ENCODE data around the gene TECPR2. TPM values are rescaled to one million over a fixed set of nuclear protein-coding genes. Genes with fewer than 3 reads are reported as not detected.

The TECPR2 gene
- total RNA-seq, 1 donor from 2014 or later: 12.0 TPM

GRCh38 chr14:102394717-102395375 is 32.1 kb downstream of the TECPR2 start:
- Histone ChIP-seq H3K27ac (ENCODE audit: low read depth, low read length) (no peak overlapping the region), H3K27me3 (ENCODE audit: control insufficient read depth in 3 of 3, insufficient read depth in 3 of 3, low read length in 3 of 3) (no peaks in the 10 kb centered on the region), H3K9ac (ENCODE audit: low read depth in 1 of 3, low read length in 3 of 3) (no peak overlapping the region), H3K4me3 (ENCODE audit: low read length in 3 of 3) (no peak overlapping the region), H3K36me3 (ENCODE audit: control insufficient read depth in 3 of 3, insufficient read depth in 3 of 3, low read length in 3 of 3) (peaks cover 0 to 3% (median 2%) of the 10 kb centered on the region in 3 donors), H3K4me1 (ENCODE audit: control insufficient read depth in 3 of 3, insufficient read depth in 3 of 3, low read length in 3 of 3) (peaks cover 0 to 5% (median 2%) of the 10 kb centered on the region in 3 donors), H3K9me3 (ENCODE audit: control insufficient read depth in 3 of 3, low read length in 3 of 3) (no peaks in the 10 kb centered on the region)

- H3K9me3 ChIP-seq (ENCODE audit: control insufficient read depth in 3 of 3, low read length in 3 of 3): no peaks in the 10 kb centered on the region
- H3K27ac ChIP-seq (ENCODE audit: low read depth, low read length): no peak overlapping the region
- no peaks in the 10 kb centered on the region for H3K27me3 ChIP-seq (ENCODE audit: control insufficient read depth in 3 of 3, insufficient read depth in 3 of 3, low read length in 3 of 3)
- no peak overlapping the region for H3K9ac ChIP-seq (ENCODE audit: low read depth in 1 of 3, low read length in 3 of 3)
- H3K4me3 ChIP-seq (ENCODE audit: low read length in 3 of 3): no peak overlapping the region
- peaks cover 0 to 3% (median 2%) of the 10 kb centered on the region in 3 donors for H3K36me3 ChIP-seq (ENCODE audit: control insufficient read depth in 3 of 3, insufficient read depth in 3 of 3, low read length in 3 of 3)
- H3K4me1 ChIP-seq (ENCODE audit: control insufficient read depth in 3 of 3, insufficient read depth in 3 of 3, low read length in 3 of 3): peaks cover 0 to 5% (median 2%) of the 10 kb centered on the region in 3 donors
Measured at GRCh38 chr14:102396521-102396920, 33.8 kb downstream of the TECPR2 start.

- peaks cover 1 to 6% (median 2%) of the 10 kb centered on the region in 3 donors for H3K4me1 ChIP-seq (ENCODE audit: control insufficient read depth in 3 of 3, insufficient read depth in 3 of 3, low read length in 3 of 3)
- H3K9ac ChIP-seq (ENCODE audit: low read depth in 1 of 3, low read length in 3 of 3): no peak overlapping the region
- no peak overlapping the region for H3K27ac ChIP-seq (ENCODE audit: low read depth, low read length)
- H3K27me3 ChIP-seq (ENCODE audit: control insufficient read depth in 3 of 3, insufficient read depth in 3 of 3, low read length in 3 of 3): no peaks in the 10 kb centered on the region
- H3K9me3 ChIP-seq (ENCODE audit: control insufficient read depth in 3 of 3, low read length in 3 of 3): peaks cover 0 to 9% (median 0%) of the 10 kb centered on the region in 3 donors
- no peak overlapping the region for H3K4me3 ChIP-seq (ENCODE audit: low read length in 3 of 3)
- H3K36me3 ChIP-seq (ENCODE audit: control insufficient read depth in 3 of 3, insufficient read depth in 3 of 3, low read length in 3 of 3): peaks cover 0 to 3% (median 0%) of the 10 kb centered on the region in 3 donors
Measured at GRCh38 chr14:102403028-102403427, 40.3 kb downstream of the TECPR2 start.

GRCh38 chr14:102407258-102407657 is 44.5 kb downstream of the TECPR2 start:
- H3K27ac ChIP-seq (ENCODE audit: low read depth, low read length): peak overlapping the region; percentile 68
- H3K4me3 ChIP-seq (ENCODE audit: low read length in 3 of 3): no peak overlapping the region
- H3K36me3 ChIP-seq (ENCODE audit: control insufficient read depth in 3 of 3, insufficient read depth in 3 of 3, low read length in 3 of 3): peaks cover 0 to 3% (median 0%) of the 10 kb centered on the region in 3 donors
- no peaks in the 10 kb centered on the region for H3K27me3 ChIP-seq (ENCODE audit: control insufficient read depth in 3 of 3, insufficient read depth in 3 of 3, low read length in 3 of 3)
- H3K9ac ChIP-seq (ENCODE audit: low read depth in 1 of 3, low read length in 3 of 3): peak overlapping the region in 1 of 3 donors; percentile 33
- H3K4me1 ChIP-seq (ENCODE audit: control insufficient read depth in 3 of 3, insufficient read depth in 3 of 3, low read length in 3 of 3): peaks cover 10 to 17% (median 13%) of the 10 kb centered on the region in 3 donors
- H3K9me3 ChIP-seq (ENCODE audit: control insufficient read depth in 3 of 3, low read length in 3 of 3): peaks cover 0 to 9% (median 0%) of the 10 kb centered on the region in 3 donors

- Histone ChIP-seq H3K36me3 (ENCODE audit: control insufficient read depth in 3 of 3, insufficient read depth in 3 of 3, low read length in 3 of 3) (no peaks in the 10 kb centered on the region), H3K27ac (ENCODE audit: low read depth, low read length) (peak overlapping the region; percentile 68), H3K4me1 (ENCODE audit: control insufficient read depth in 3 of 3, insufficient read depth in 3 of 3, low read length in 3 of 3) (peaks cover 10 to 17% (median 13%) of the 10 kb centered on the region in 3 donors), H3K9ac (ENCODE audit: low read depth in 1 of 3, low read length in 3 of 3) (peak overlapping the region in 1 of 3 donors; percentile 45), H3K27me3 (ENCODE audit: control insufficient read depth in 3 of 3, insufficient read depth in 3 of 3, low read length in 3 of 3) (no peaks in the 10 kb centered on the region), H3K9me3 (ENCODE audit: control insufficient read depth in 3 of 3, low read length in 3 of 3) (no peaks in the 10 kb centered on the region), H3K4me3 (ENCODE audit: low read length in 3 of 3) (no peak overlapping the region)
Measured at GRCh38 chr14:102408724-102409123, 46.0 kb downstream of the TECPR2 start.

GRCh38 chr14:102415671-102416070 is 52.9 kb downstream of the TECPR2 start:
- H3K27ac ChIP-seq (ENCODE audit: low read depth, low read length): no peak overlapping the region
- peaks cover 18 to 31% (median 23%) of the 10 kb centered on the region in 3 donors for H3K36me3 ChIP-seq (ENCODE audit: control insufficient read depth in 3 of 3, insufficient read depth in 3 of 3, low read length in 3 of 3)
- H3K4me1 ChIP-seq (ENCODE audit: control insufficient read depth in 3 of 3, insufficient read depth in 3 of 3, low read length in 3 of 3): peaks cover 0 to 3% (median 3%) of the 10 kb centered on the region in 3 donors
- no peaks in the 10 kb centered on the region for H3K9me3 ChIP-seq (ENCODE audit: control insufficient read depth in 3 of 3, low read length in 3 of 3)
- no peak overlapping the region for H3K9ac ChIP-seq (ENCODE audit: low read depth in 1 of 3, low read length in 3 of 3)
- no peaks in the 10 kb centered on the region for H3K27me3 ChIP-seq (ENCODE audit: control insufficient read depth in 3 of 3, insufficient read depth in 3 of 3, low read length in 3 of 3)
- H3K4me3 ChIP-seq (ENCODE audit: low read length in 3 of 3): no peak overlapping the region

- no peaks in the 10 kb centered on the region for H3K9me3 ChIP-seq (ENCODE audit: control insufficient read depth in 3 of 3, low read length in 3 of 3)
- H3K4me1 ChIP-seq (ENCODE audit: control insufficient read depth in 3 of 3, insufficient read depth in 3 of 3, low read length in 3 of 3): peaks cover 0 to 3% (median 3%) of the 10 kb centered on the region in 3 donors
- no peak overlapping the region for H3K9ac ChIP-seq (ENCODE audit: low read depth in 1 of 3, low read length in 3 of 3)
- no peak overlapping the region for H3K27ac ChIP-seq (ENCODE audit: low read depth, low read length)
- no peak overlapping the region for H3K4me3 ChIP-seq (ENCODE audit: low read length in 3 of 3)
- H3K36me3 ChIP-seq (ENCODE audit: control insufficient read depth in 3 of 3, insufficient read depth in 3 of 3, low read length in 3 of 3): peaks cover 18 to 33% (median 23%) of the 10 kb centered on the region in 3 donors
- H3K27me3 ChIP-seq (ENCODE audit: control insufficient read depth in 3 of 3, insufficient read depth in 3 of 3, low read length in 3 of 3): no peaks in the 10 kb centered on the region
Measured at GRCh38 chr14:102417001-102417431, 54.3 kb downstream of the TECPR2 start.

GRCh38 chr14:102417646-102418045 is 54.9 kb downstream of the TECPR2 start:
- no peaks in the 10 kb centered on the region for H3K9me3 ChIP-seq (ENCODE audit: control insufficient read depth in 3 of 3, low read length in 3 of 3)
- H3K4me1 ChIP-seq (ENCODE audit: control insufficient read depth in 3 of 3, insufficient read depth in 3 of 3, low read length in 3 of 3): peaks cover 0 to 3% (median 3%) of the 10 kb centered on the region in 3 donors
- H3K9ac ChIP-seq (ENCODE audit: low read depth in 1 of 3, low read length in 3 of 3): no peak overlapping the region
- no peak overlapping the region for H3K4me3 ChIP-seq (ENCODE audit: low read length in 3 of 3)
- no peaks in the 10 kb centered on the region for H3K27me3 ChIP-seq (ENCODE audit: control insufficient read depth in 3 of 3, insufficient read depth in 3 of 3, low read length in 3 of 3)
- H3K27ac ChIP-seq (ENCODE audit: low read depth, low read length): no peak overlapping the region
- H3K36me3 ChIP-seq (ENCODE audit: control insufficient read depth in 3 of 3, insufficient read depth in 3 of 3, low read length in 3 of 3): peaks cover 18 to 33% (median 25%) of the 10 kb centered on the region in 3 donors

- no peaks in the 10 kb centered on the region for H3K27me3 ChIP-seq (ENCODE audit: control insufficient read depth in 3 of 3, insufficient read depth in 3 of 3, low read length in 3 of 3)
- H3K9ac ChIP-seq (ENCODE audit: low read depth in 1 of 3, low read length in 3 of 3): no peak overlapping the region
- H3K27ac ChIP-seq (ENCODE audit: low read depth, low read length): no peak overlapping the region
- no peaks in the 10 kb centered on the region for H3K9me3 ChIP-seq (ENCODE audit: control insufficient read depth in 3 of 3, low read length in 3 of 3)
- H3K36me3 ChIP-seq (ENCODE audit: control insufficient read depth in 3 of 3, insufficient read depth in 3 of 3, low read length in 3 of 3): peaks cover 18 to 33% (median 27%) of the 10 kb centered on the region in 3 donors
- peaks cover 0 to 3% (median 3%) of the 10 kb centered on the region in 3 donors for H3K4me1 ChIP-seq (ENCODE audit: control insufficient read depth in 3 of 3, insufficient read depth in 3 of 3, low read length in 3 of 3)
- no peak overlapping the region for H3K4me3 ChIP-seq (ENCODE audit: low read length in 3 of 3)
Measured at GRCh38 chr14:102418169-102418852, 55.6 kb downstream of the TECPR2 start.

GRCh38 chr14:102418853-102419240 is 56.1 kb downstream of the TECPR2 start:
- Histone ChIP-seq H3K9ac (ENCODE audit: low read depth in 1 of 3, low read length in 3 of 3) (no peak overlapping the region), H3K27ac (ENCODE audit: low read depth, low read length) (no peak overlapping the region), H3K4me1 (ENCODE audit: control insufficient read depth in 3 of 3, insufficient read depth in 3 of 3, low read length in 3 of 3) (peaks cover 0 to 3% (median 3%) of the 10 kb centered on the region in 3 donors), H3K4me3 (ENCODE audit: low read length in 3 of 3) (no peak overlapping the region), H3K27me3 (ENCODE audit: control insufficient read depth in 3 of 3, insufficient read depth in 3 of 3, low read length in 3 of 3) (no peaks in the 10 kb centered on the region), H3K36me3 (ENCODE audit: control insufficient read depth in 3 of 3, insufficient read depth in 3 of 3, low read length in 3 of 3) (peaks cover 18 to 35% (median 27%) of the 10 kb centered on the region in 3 donors), H3K9me3 (ENCODE audit: control insufficient read depth in 3 of 3, low read length in 3 of 3) (no peaks in the 10 kb centered on the region)
